NCI-H510A (cell line): ENCODE results near the gene CPA2.
"Not testable (repeated sequence)": the region's sequence is repeated elsewhere in the genome, so short reads cannot be mapped to it uniquely, and the experiment has no call there.

Experiments used
- DNase-seq: peaks from one replicate; lab custom pipeline; 2025; lab: John Stamatoyannopoulos, UW

Gene CPA2

GRCh38 chr7:130266258-130266960, at the start of gene CPA2:
Gene CPA2 (plus strand): TSS chr7:130266863. CDS start chr7:130266882, 19 bp downstream.
- DNase-seq = no peak

- DNase-seq = no peak
These were observed 47.6 kb upstream of the CPA2 start for GRCh38 chr7:130218806-130219620.

- no peak for DNase-seq
These were observed 46.8 kb upstream of the CPA2 start for GRCh38 chr7:130219871-130220270.

GRCh38 chr7:130221746-130222145, 44.9 kb upstream of the CPA2 start:
- no peak for DNase-seq

GRCh38 chr7:130223646-130224045, 43.0 kb upstream of the CPA2 start:
- no peak for DNase-seq

GRCh38 chr7:130224210-130224609, 42.5 kb upstream of the CPA2 start:
- no peak for DNase-seq

GRCh38 chr7:130224923-130225322, 41.7 kb upstream of the CPA2 start:
- not testable (repeated sequence) for DNase-seq

GRCh38 chr7:130226333-130226732, 40.3 kb upstream of the CPA2 start:
- DNase-seq = no peak

GRCh38 chr7:130227883-130228575, 38.6 kb upstream of the CPA2 start:
- no peak for DNase-seq

GRCh38 chr7:130228840-130229502, 37.7 kb upstream of the CPA2 start:
- DNase-seq = no peak

GRCh38 chr7:130229981-130230380, 36.7 kb upstream of the CPA2 start:
- DNase-seq = not testable (repeated sequence)

GRCh38 chr7:130231792-130232191, 34.9 kb upstream of the CPA2 start:
- no peak for DNase-seq

- DNase-seq = no peak
These were observed 34.5 kb upstream of the CPA2 start for GRCh38 chr7:130232209-130232608.

GRCh38 chr7:130234078-130234477, 32.6 kb upstream of the CPA2 start:
- no peak for DNase-seq

GRCh38 chr7:130236361-130236760, 30.3 kb upstream of the CPA2 start:
- DNase-seq = not testable (repeated sequence)

- no peak for DNase-seq
These were observed 26.4 kb upstream of the CPA2 start for GRCh38 chr7:130240240-130240639.

- no peak for DNase-seq
These were observed 24.3 kb upstream of the CPA2 start for GRCh38 chr7:130242198-130243014.

- DNase-seq = not testable (repeated sequence)
These were observed 23.2 kb upstream of the CPA2 start for GRCh38 chr7:130243486-130243885.

GRCh38 chr7:130246491-130246890, 20.2 kb upstream of the CPA2 start:
- DNase-seq = not testable (repeated sequence)

- DNase-seq = not testable (repeated sequence)
These were observed 17.8 kb upstream of the CPA2 start for GRCh38 chr7:130248842-130249241.

- not testable (repeated sequence) for DNase-seq
These were observed 17.0 kb upstream of the CPA2 start for GRCh38 chr7:130249626-130250025.
